GM12874 (cell line): ENCODE data around the gene LAMA1.

Experiments
- CTCF ChIP-seq: IDR thresholded peaks from 2 replicates; pipeline ENCODE4 v1.5.1; 2011; ENCODE audit warnings: low read depth, mild to moderate bottlenecking, control low read depth, low read length, moderate library complexity; ENCODE audit not compliant: insufficient read depth

Gene LAMA1

GRCh38 chr18:7105268-7105667 is 12.3 kb downstream of the LAMA1 start:
- TF ChIP-seq CTCF, result no peak

- no peak for TF ChIP-seq CTCF
Observed at GRCh38 chr18:7104649-7105048, 12.9 kb downstream of the LAMA1 start.

- TF ChIP-seq CTCF, result no peak
Observed at GRCh38 chr18:7102131-7102530, 15.5 kb downstream of the LAMA1 start.

GRCh38 chr18:7096838-7097237 is 20.8 kb downstream of the LAMA1 start:
- TF ChIP-seq CTCF, result no peak

GRCh38 chr18:7094427-7094826 is 23.2 kb downstream of the LAMA1 start:
- no peak for TF ChIP-seq CTCF

GRCh38 chr18:7090771-7091170 is 26.8 kb downstream of the LAMA1 start:
- no peak for TF ChIP-seq CTCF

- no peak for TF ChIP-seq CTCF
Observed at GRCh38 chr18:7089369-7089768, 28.2 kb downstream of the LAMA1 start.
